Mesenchymal stem cell (in vitro differentiated cells and primary cell): ENCODE data around the gene CEMIP. TPM values are rescaled to one million over a fixed set of nuclear protein-coding genes. Genes with fewer than 3 reads are reported as not detected.
A peak's percentile ranks its signal among the peaks of the same experiment; 100 is the strongest.

Source experiments
- DNase-seq: peaks from one replicate; pipeline ENCODE4 v3.0.0-alpha.2; 2013
- H2AFZ ChIP-seq: one replicate; pipeline ENCODE4 v1.6.1; 2013; ENCODE audit warnings: low read depth, mild to moderate bottlenecking, control low read depth, inconsistent platforms, low read length, moderate library complexity
- H2AK5ac ChIP-seq: 2 replicates; pipeline ENCODE4 v1.6.1; 2013; ENCODE audit warnings: low read length, moderate library complexity, mild to moderate bottlenecking, inconsistent platforms; ENCODE audit not compliant: severe bottlenecking
- H2BK120ac ChIP-seq: one replicate; pipeline ENCODE4 v1.6.1; 2013; ENCODE audit warnings: low read depth, mild to moderate bottlenecking, inconsistent platforms, low read length, moderate library complexity
- H2BK12ac ChIP-seq, 2 experiments: one replicate each; pipeline ENCODE4 v1.6.1; 2013; ENCODE audit warnings: inconsistent platforms in 2 of 2, low read length in 2 of 2, mild to moderate bottlenecking in 2 of 2, moderate library complexity in 2 of 2, control low read depth in 1 of 2
- H2BK15ac ChIP-seq: one replicate; pipeline ENCODE4 v1.6.1; 2013; ENCODE audit warnings: mild to moderate bottlenecking, low read depth, inconsistent platforms; ENCODE audit not compliant: poor library complexity, severe bottlenecking
- H2BK5ac ChIP-seq: 2 replicates; pipeline ENCODE4 v1.6.1; 2013; ENCODE audit warnings: low read depth, mild to moderate bottlenecking, low read length, control low read depth, inconsistent platforms; ENCODE audit not compliant: poor library complexity, severe bottlenecking
- H3K14ac ChIP-seq, 2 experiments: one replicate each; pipeline ENCODE4 v1.6.1; 2013; ENCODE audit warnings: inconsistent platforms in 2 of 2, low read length in 2 of 2, control low read depth in 1 of 2, mild to moderate bottlenecking in 1 of 2, moderate library complexity in 1 of 2
- H3K18ac ChIP-seq, 2 experiments: one replicate each; pipeline ENCODE4 v1.6.1; 2013; ENCODE audit warnings: inconsistent platforms in 2 of 2, low read length in 2 of 2, control low read depth in 1 of 2, low read depth in 1 of 2, mild to moderate bottlenecking in 1 of 2
- H3K23ac ChIP-seq, 2 experiments: one replicate each; pipeline ENCODE4 v1.6.1; 2013; ENCODE audit warnings: inconsistent platforms in 2 of 2, low read length in 2 of 2, mild to moderate bottlenecking in 2 of 2, moderate library complexity in 2 of 2, control low read depth in 1 of 2
- H3K27ac ChIP-seq: 2 replicates; pipeline ENCODE4 v1.5.1; 2013; ENCODE audit warnings: mild to moderate bottlenecking, moderate library complexity, low read length, control low read depth, inconsistent platforms; ENCODE audit not compliant: poor library complexity, severe bottlenecking
- H3K27me3 ChIP-seq, 2 experiments: 2 replicates each; pipeline versions ENCODE4 v1.6.1 to v1.7.0; 2013; ENCODE audit warnings: low read length in 2 of 2, mild to moderate bottlenecking in 2 of 2, moderate library complexity in 2 of 2, control low read depth in 1 of 2, inconsistent platforms in 1 of 2; ENCODE audit not compliant: control insufficient read depth in 1 of 2, insufficient read depth in 1 of 2
- H3K36me3 ChIP-seq, 2 experiments: 2 replicates each; pipeline versions ENCODE4 v1.6.1 to v1.7.0; 2013; ENCODE audit warnings: low read length in 2 of 2, control low read depth in 1 of 2, inconsistent platforms in 1 of 2, low read depth in 1 of 2, mild to moderate bottlenecking in 1 of 2; ENCODE audit not compliant: insufficient read depth in 2 of 2, control insufficient read depth in 1 of 2
- H3K4ac ChIP-seq, 2 experiments: one replicate each; pipeline ENCODE4 v1.6.1; 2013; ENCODE audit warnings: inconsistent platforms in 2 of 2, low read length in 2 of 2, mild to moderate bottlenecking in 2 of 2, moderate library complexity in 2 of 2, control low read depth in 1 of 2, low read depth in 1 of 2
- H3K4me1 ChIP-seq: 2 replicates; pipeline ENCODE4 v1.6.1; 2013; ENCODE audit warnings: low read depth, low read length, control low read depth; ENCODE audit not compliant: control insufficient read depth, insufficient read depth
- H3K4me2 ChIP-seq: 2 replicates; pipeline ENCODE4 v1.6.1; 2013; ENCODE audit warnings: low read length, mild to moderate bottlenecking, inconsistent platforms; ENCODE audit not compliant: poor library complexity, severe bottlenecking
- H3K4me3 ChIP-seq, 2 experiments: 2 replicates each; pipeline versions ENCODE4 v1.5.1 to v1.7.0; 2013; ENCODE audit warnings: low read length in 2 of 2, mild to moderate bottlenecking in 2 of 2, control low read depth in 1 of 2, low read depth in 1 of 2; ENCODE audit not compliant: insufficient read depth in 1 of 2
- H3K79me1 ChIP-seq: replicated peaks from 2 replicates; pipeline ENCODE4 v1.6.1; 2013; ENCODE audit warnings: mild to moderate bottlenecking, control low read depth, low read length, inconsistent platforms; ENCODE audit not compliant: poor library complexity, severe bottlenecking
- H3K9ac ChIP-seq: 2 replicates; pipeline ENCODE4 v1.7.0; 2013; ENCODE audit warnings: mild to moderate bottlenecking, low read length, moderate library complexity
- H3K9me3 ChIP-seq: 2 replicates; pipeline ENCODE4 v1.7.0; 2013; ENCODE audit warnings: mild to moderate bottlenecking, low read length; ENCODE audit not compliant: control insufficient read depth
- H4K8ac ChIP-seq: one replicate; pipeline ENCODE4 v1.6.1; 2013; ENCODE audit warnings: inconsistent platforms, mild to moderate bottlenecking, low read length, moderate library complexity
- H4K91ac ChIP-seq: one replicate; pipeline ENCODE4 v1.6.1; 2013; ENCODE audit warnings: mild to moderate bottlenecking, low read length, inconsistent platforms
- WGBS: methylation state at CpG from one replicate; pipeline ENCODE4 v1.1.7; 2013; ENCODE audit warnings: mixed read lengths; 5-methylcytosine and 5-hydroxymethylcytosine counted together
- polyA plus RNA-seq, 2 experiments: library from polyadenylated mRNA; stranded (reverse); fragments of 200-250 nt; gene quantifications; one replicate each; pipeline ENCODE4 v1.2.3, GENCODE V29; 2013

CEMIP gene
- 4.8 TPM for polyA plus RNA-seq (2013, experiment 1 of 2)
- 4.8 TPM for polyA plus RNA-seq (2013, experiment 2 of 2)

- Histone ChIP-seq H4K91ac (no peak within 1 kb of the TSS), H3K36me3 (peaks cover 0 to 38% of the 10 kb centered on the region in 2 experiments), H2BK120ac (no peak within 1 kb of the TSS), H2BK15ac (no peak within 1 kb of the TSS), H3K4me2 (peak within 1 kb of the TSS; percentile 100), H3K9me3 (no peaks in the 10 kb centered on the region), H3K4me1 (peaks cover 19% of the 10 kb centered on the region), H2BK5ac (no peak within 1 kb of the TSS), H3K9ac (peak within 1 kb of the TSS; percentile 86), H4K8ac (no peak within 1 kb of the TSS), H3K79me1 (no peaks in the 10 kb centered on the region), H3K4me3 (peak within 1 kb of the TSS; percentile 56 to 94), H3K18ac (no peak within 1 kb of the TSS), H3K4ac (no peak within 1 kb of the TSS), H2BK12ac (peak within 1 kb of the TSS in 1 of 2 experiments; percentile 11), H3K23ac (peak within 1 kb of the TSS in 1 of 2 experiments; percentile 34), H3K27me3 (peaks cover 0 to 33% of the 10 kb centered on the region in 2 experiments), H3K27ac (no peak within 1 kb of the TSS), H3K14ac (no peak within 1 kb of the TSS), H2AK5ac (no peak within 1 kb of the TSS), H2AFZ (peak within 1 kb of the TSS; percentile 70)
- DNase-seq, result peak; percentile 73
- 2% methylated on average over 67 of the region's 75 CpGs for WGBS
Measured at GRCh38 chr15:80778964-80779657, at the start of gene CEMIP. Gene CEMIP, plus strand, starts transcription at chr15:80779370. Its CDS starts 94,510 bp downstream, at chr15:80873880.

DNA sequence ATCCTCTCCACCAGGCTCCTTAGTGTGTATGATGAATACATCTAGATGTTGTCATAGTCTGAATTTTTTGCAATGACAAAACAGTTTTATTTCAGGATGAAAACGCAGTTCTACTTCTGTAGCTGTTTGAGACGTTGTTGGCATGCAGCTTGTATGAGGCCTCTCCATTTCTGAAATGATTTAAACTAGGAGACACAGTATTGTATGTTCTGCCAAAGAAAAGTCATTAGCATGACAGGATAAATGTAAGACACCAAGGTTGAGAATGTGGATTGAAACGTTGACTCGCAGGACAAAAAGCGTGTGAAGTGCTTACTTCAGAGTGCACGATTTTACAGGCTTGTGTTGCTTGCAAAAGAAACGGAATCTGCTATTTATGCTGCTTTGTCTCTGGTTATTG, 48.8 kb upstream of the CEMIP start:
- Histone ChIP-seq H3K4ac (no peak overlapping the region), H3K4me3 (no peak overlapping the region), H3K23ac (no peak overlapping the region), H3K36me3 (peaks cover 0 to 14% of the 10 kb centered on the region in 2 experiments), H3K9ac (no peak overlapping the region), H3K27me3 (no peaks in the 10 kb centered on the region), H3K9me3 (no peaks in the 10 kb centered on the region), H2BK15ac (no peak overlapping the region), H2AK5ac (no peak overlapping the region), H2BK5ac (no peak overlapping the region), H4K8ac (no peak overlapping the region), H2BK120ac (no peak overlapping the region), H4K91ac (no peak overlapping the region), H2AFZ (no peak overlapping the region), H3K14ac (no peak overlapping the region), H3K4me2 (no peak overlapping the region), H3K79me1 (peaks cover 30% of the 10 kb centered on the region), H3K4me1 (peaks cover 5% of the 10 kb centered on the region), H3K18ac (no peak overlapping the region), H3K27ac (no peak overlapping the region), H2BK12ac (no peak overlapping the region)
- 91% methylated on average over 7 of the region's 7 CpGs for WGBS
- DNase-seq, result no peak

DNA sequence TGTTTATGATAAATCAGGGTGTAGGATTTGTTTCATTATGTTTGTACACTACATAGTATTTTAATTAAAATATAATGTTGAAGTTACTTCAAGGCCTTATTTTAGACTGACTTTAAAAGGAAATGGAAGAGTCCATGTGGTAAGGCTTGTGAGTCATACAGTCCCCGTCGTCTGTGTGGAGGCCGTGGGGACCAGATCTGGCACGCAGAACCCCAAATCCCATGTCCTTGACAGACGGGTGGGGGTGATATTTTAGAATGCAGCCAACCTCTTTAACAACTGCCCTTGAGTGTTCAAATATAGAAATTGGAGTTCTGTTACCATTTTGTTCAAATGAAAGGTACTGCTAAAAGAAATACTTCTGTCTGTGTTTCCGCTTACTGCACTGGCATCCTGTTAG, 48.2 kb upstream of the CEMIP start:
- Histone ChIP-seq H2BK15ac (no peak overlapping the region), H3K4me1 (peaks cover 5% of the 10 kb centered on the region), H3K23ac (no peak overlapping the region), H3K79me1 (peaks cover 31% of the 10 kb centered on the region), H3K27ac (no peak overlapping the region), H2BK5ac (no peak overlapping the region), H3K36me3 (peaks cover 0 to 11% of the 10 kb centered on the region in 2 experiments), H4K91ac (no peak overlapping the region), H3K9ac (no peak overlapping the region), H3K27me3 (no peaks in the 10 kb centered on the region), H3K4ac (no peak overlapping the region), H2AFZ (no peak overlapping the region), H2BK12ac (no peak overlapping the region), H3K9me3 (no peaks in the 10 kb centered on the region), H4K8ac (no peak overlapping the region), H2AK5ac (no peak overlapping the region), H3K18ac (no peak overlapping the region), H2BK120ac (no peak overlapping the region), H3K4me2 (no peak overlapping the region), H3K14ac (no peak overlapping the region), H3K4me3 (no peak overlapping the region)
- no peak for DNase-seq
- WGBS, result 77% methylated on average over 6 of the region's 6 CpGs

DNA sequence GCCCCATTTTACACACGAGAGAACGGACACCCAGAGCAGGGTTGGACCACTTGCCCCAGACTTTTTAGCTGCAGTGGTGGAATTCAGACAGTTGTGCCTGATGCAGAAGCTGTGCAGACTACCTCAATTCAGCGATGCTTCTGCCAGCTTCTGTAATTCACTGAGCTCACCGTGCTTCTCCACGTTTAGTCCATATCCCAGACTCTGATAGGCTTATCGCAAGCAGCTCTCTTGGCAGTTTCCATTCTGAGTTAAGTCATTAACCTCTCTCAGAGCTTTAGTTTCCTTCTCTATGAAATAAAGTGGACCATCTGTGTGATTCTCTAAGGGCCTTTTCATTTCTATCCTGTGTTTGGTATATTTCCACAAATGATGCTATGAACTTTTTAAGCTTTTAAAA, 47.0 kb upstream of the CEMIP start:
- 90% methylated on average over 5 of the region's 6 CpGs for WGBS

More for the DNA sequence above, 47.0 kb upstream of the CEMIP start:
- no peak overlapping the region for H3K4me3 ChIP-seq
- no peak overlapping the region for H2BK12ac ChIP-seq
- DNase-seq, result no peak
- H3K4me2 ChIP-seq, result no peak overlapping the region
- H3K23ac ChIP-seq, result no peak overlapping the region
- H4K8ac ChIP-seq, result no peak overlapping the region
- H3K18ac ChIP-seq, result no peak overlapping the region
- H3K79me1 ChIP-seq, result peaks cover 31% of the 10 kb centered on the region
- H3K27ac ChIP-seq, result no peak overlapping the region
- no peak overlapping the region for H2BK15ac ChIP-seq
- no peak overlapping the region for H3K14ac ChIP-seq
- no peak overlapping the region for H3K9ac ChIP-seq
- no peak overlapping the region for H3K4ac ChIP-seq
- no peak overlapping the region for H2BK120ac ChIP-seq
- H3K9me3 ChIP-seq, result no peaks in the 10 kb centered on the region
- H2AFZ ChIP-seq, result no peak overlapping the region
- peaks cover 0 to 11% of the 10 kb centered on the region in 2 experiments for H3K36me3 ChIP-seq
- H3K4me1 ChIP-seq, result peaks cover 8% of the 10 kb centered on the region
- H2AK5ac ChIP-seq, result no peak overlapping the region
- H3K27me3 ChIP-seq, result no peaks in the 10 kb centered on the region
- H2BK5ac ChIP-seq, result no peak overlapping the region
- H4K91ac ChIP-seq, result no peak overlapping the region
